SIG-M5 (cell line): ENCODE results near the gene UBALD1.

ENCODE experiments used
- DNase-seq: peaks from one replicate; lab custom pipeline; 2025; lab: John Stamatoyannopoulos, UW

UBALD1 gene

GRCh38 chr16:4616047-4616811, 1.5 kb upstream of the UBALD1 start:
- DNase-seq: peak; percentile 96

- DNase-seq: no peak
Observed at GRCh38 chr16:4615384-4616046, 827 bp upstream of the UBALD1 start.

- no peak for DNase-seq
Observed at GRCh38 chr16:4613636-4614570, 785 bp downstream of the UBALD1 start.

- no peak for DNase-seq
Observed at GRCh38 chr16:4612977-4613635, 1.6 kb downstream of the UBALD1 start.

GRCh38 chr16:4612474-4612931, 2.2 kb downstream of the UBALD1 start:
- no peak for DNase-seq

GRCh38 chr16:4611337-4612021, 3.2 kb downstream of the UBALD1 start:
- no peak for DNase-seq

GRCh38 chr16:4610011-4611005, 4.4 kb downstream of the UBALD1 start:
- no peak for DNase-seq

- no peak for DNase-seq
Observed at GRCh38 chr16:4609200-4610010, 5.3 kb downstream of the UBALD1 start.

- no peak for DNase-seq
Observed at GRCh38 chr16:4608704-4608980, 6.0 kb downstream of the UBALD1 start.

- no peak for DNase-seq
Observed at GRCh38 chr16:4607841-4608703, 6.6 kb downstream of the UBALD1 start.

- no peak for DNase-seq
Observed at GRCh38 chr16:4606354-4606753, 8.3 kb downstream of the UBALD1 start.

- DNase-seq: no peak
Observed at GRCh38 chr16:4604401-4604800, 10.3 kb downstream of the UBALD1 start.

GRCh38 chr16:4603624-4604170, 11.0 kb downstream of the UBALD1 start:
- no peak for DNase-seq

GRCh38 chr16:4602331-4602730, 12.4 kb downstream of the UBALD1 start:
- DNase-seq: no peak

- DNase-seq: no peak
Observed at GRCh38 chr16:4601864-4602186, 12.9 kb downstream of the UBALD1 start.

GRCh38 chr16:4601036-4601863, 13.4 kb downstream of the UBALD1 start:
- DNase-seq: no peak

- no peak for DNase-seq
Observed at GRCh38 chr16:4599545-4599944, 15.1 kb downstream of the UBALD1 start.
